Hair follicular keratinocyte (primary cell): ENCODE results near the gene SLC9B2. TPM values are rescaled to one million over a fixed set of nuclear protein-coding genes. Genes with fewer than 3 reads are reported as not detected.

Source experiments
- total RNA-seq: library from RNA; depleted of rRNA; stranded (reverse); fragments of >200 nt; gene quantifications from 2 replicates; pipeline ENCODE4 v1.2.3, GENCODE V29; 2015

SLC9B2 gene
- 18.7 and 21.3 TPM in 2 replicates for total RNA-seq

GRCh38 chr4:103076747-103077347, at the start of gene SLC9B2:
Gene SLC9B2 (minus strand): TSS chr4:103076761. CDS start chr4:103067550, 9,211 bp downstream.

GRCh38 chr4:103099691-103100392, 23.3 kb upstream of the SLC9B2 start, which contains the start of gene BDH2:
Gene BDH2 (minus strand): TSS chr4:103099834. CDS start chr4:103096254, 3,580 bp downstream.

GRCh38 chr4:103019308-103020124, 57.0 kb downstream of the SLC9B2 start, which contains the start of gene SLC9B1:
Gene SLC9B1 (minus strand): TSS chr4:103019705. CDS start chr4:102991711, 27,994 bp downstream.

Other genes starting within 250 kb of the SLC9B2 start
- gene UBE2D3, start 249.2 kb downstream of the SLC9B2 start, total RNA-seq, result 395 and 441 TPM in 2 replicates
- gene CISD2, start 207.8 kb downstream of the SLC9B2 start, total RNA-seq, result 20.4 and 28.4 TPM in 2 replicates
- 0.08 TPM in 1 of 2 replicates, not detected in the other for gene SLC9B1, start 57.1 kb downstream of the SLC9B2 start, total RNA-seq
- 20.4 and 37.9 TPM in 2 replicates for gene BDH2, start 23.1 kb upstream of the SLC9B2 start, total RNA-seq
- 4.9 and 14.6 TPM in 2 replicates for gene CENPE, start 121.6 kb upstream of the SLC9B2 start, total RNA-seq